ENCODE measurements around the gene EDAR.
A peak's percentile ranks its signal among the peaks of the same experiment; 100 is the strongest.

Gene EDAR

DNA sequence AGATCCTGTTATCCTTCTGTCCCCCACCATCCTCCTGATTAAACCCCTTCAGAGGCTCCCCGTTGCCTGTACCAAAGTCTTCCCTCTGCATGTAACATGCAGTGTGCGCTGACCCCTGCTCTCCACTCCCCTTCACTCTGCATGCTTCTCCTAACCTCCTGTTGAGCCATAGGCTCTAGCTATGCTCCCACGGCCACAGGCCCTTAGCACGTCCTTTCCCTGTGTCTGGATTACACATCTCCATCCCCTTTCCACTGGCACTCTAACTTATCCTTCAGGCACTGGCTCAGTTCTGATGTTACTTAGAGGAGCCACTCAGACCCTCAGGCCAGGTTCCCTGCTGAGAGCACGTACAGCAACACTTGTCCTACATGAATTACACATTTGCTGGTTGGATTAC lies 29.4 kb upstream of the EDAR start:
- no peak overlapping the region for H3K4me3 ChIP-seq (ENCODE audit: low read length)
- no peak for DNase-seq (ENCODE audit: low read depth)
- no peak for TF ChIP-seq CTCF (IDR thresholded peaks at IDR 0.05; ENCODE audit: insufficient read depth, low read depth, low read length, missing control alignments)

GRCh38 chr2:109017017-109017416 lies 28.0 kb upstream of the EDAR start:
- no peak overlapping the region for H3K4me3 ChIP-seq (ENCODE audit: low read length)
- no peak for DNase-seq (ENCODE audit: low read depth)
- TF ChIP-seq CTCF (IDR thresholded peaks at IDR 0.05; ENCODE audit: insufficient read depth, low read depth, low read length, missing control alignments): no peak

DNA sequence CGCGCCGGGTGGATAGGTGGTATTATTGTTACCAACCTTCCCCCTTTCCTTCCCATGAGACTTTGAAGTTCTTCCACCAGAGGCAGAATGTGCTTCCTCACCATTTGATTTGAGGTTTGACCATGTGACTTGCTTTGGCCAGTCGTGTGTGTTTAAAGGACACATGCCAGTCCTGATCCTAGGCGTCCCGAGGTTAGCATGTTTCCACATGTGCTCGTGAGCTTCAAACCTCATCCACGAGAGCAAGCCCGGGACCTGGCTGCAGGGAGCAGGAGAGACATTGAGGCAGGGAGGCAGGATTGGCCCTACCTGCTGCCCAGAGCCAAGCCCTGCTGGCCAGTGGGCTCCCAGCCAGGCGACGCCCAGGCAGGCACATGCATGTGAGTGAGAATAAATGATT lies 27.4 kb upstream of the EDAR start:
- no peak for DNase-seq (ENCODE audit: low read depth)

DNA sequence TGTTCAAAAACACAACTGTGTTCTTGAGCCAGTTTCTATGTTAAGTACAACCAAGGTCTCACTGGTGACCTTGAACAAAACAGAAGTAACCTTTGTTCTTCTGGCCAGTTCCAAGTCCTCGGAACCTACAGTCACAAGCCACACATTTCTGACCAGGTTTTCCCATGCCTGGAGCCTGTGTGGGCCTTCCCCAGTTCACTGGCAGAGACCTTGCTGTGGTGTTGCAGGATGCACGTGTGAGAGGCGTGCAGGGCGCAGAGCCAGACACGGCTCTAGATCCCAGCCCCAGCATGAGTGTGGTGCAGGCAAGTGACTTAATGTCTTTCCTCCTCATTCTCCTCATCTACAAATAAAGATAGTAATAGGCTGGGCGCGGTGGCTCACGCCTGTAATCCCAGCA lies 25.5 kb upstream of the EDAR start:
- no peak overlapping the region for H3K4me3 ChIP-seq (ENCODE audit: low read length)
- TF ChIP-seq CTCF (IDR thresholded peaks at IDR 0.05; ENCODE audit: insufficient read depth, low read depth, low read length, missing control alignments): no peak
- no peak for DNase-seq (ENCODE audit: low read depth)

More for the DNA sequence above, 27.4 kb upstream of the EDAR start:
- no peak for TF ChIP-seq CTCF (IDR thresholded peaks at IDR 0.05; ENCODE audit: insufficient read depth, low read depth, low read length, missing control alignments)
- no peak overlapping the region for H3K4me3 ChIP-seq (ENCODE audit: low read length)

DNA sequence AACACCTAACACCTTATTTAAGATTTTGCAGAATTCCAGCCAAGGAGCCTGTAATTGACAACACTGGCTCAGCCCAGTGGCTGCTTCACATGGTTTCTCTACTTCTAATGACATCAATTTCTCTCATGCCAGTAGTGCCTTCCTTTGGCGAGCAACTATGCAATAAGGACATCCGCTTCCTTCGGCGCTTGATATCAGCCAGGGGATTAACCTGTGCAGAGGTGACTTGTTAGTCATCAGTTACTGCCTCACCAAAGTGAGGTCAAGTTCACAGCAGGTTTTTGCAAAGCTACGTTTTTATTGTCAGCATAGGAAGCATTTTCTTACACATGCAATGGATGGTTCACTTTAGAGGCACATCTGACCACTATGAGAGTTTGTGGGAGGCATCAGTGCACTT lies 24.0 kb upstream of the EDAR start:
- DNase-seq (ENCODE audit: low read depth): no peak
- no peak for TF ChIP-seq CTCF (IDR thresholded peaks at IDR 0.05; ENCODE audit: insufficient read depth, low read depth, low read length, missing control alignments)
- H3K4me3 ChIP-seq (ENCODE audit: low read length): no peak overlapping the region

GRCh38 chr2:109009920-109010610 lies 21.0 kb upstream of the EDAR start:
- H3K4me3 ChIP-seq (ENCODE audit: low read length): no peak overlapping the region
- TF ChIP-seq CTCF (IDR thresholded peaks at IDR 0.05; ENCODE audit: insufficient read depth, low read depth, low read length, missing control alignments): no peak
- DNase-seq (ENCODE audit: low read depth): peak; percentile 46

DNA sequence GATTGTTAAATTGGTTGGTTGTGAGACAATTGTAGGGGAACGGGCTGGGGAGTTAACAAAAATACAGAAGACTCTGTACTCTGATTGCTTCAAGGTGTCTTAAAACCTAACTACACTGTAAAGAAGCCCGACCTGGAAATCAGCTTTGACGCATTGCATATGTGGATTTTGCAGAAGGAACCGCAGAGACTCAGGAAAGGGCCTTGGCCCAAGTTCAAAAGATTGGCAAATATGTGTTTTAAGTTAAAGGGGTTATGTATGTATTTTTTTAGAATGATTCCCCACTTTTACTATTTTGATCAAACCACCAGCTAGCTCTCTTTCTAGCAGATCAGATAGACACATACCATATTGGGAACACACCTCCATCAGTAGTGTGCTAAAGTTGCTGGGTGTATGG lies 18.0 kb upstream of the EDAR start:
- TF ChIP-seq CTCF (IDR thresholded peaks at IDR 0.05; ENCODE audit: insufficient read depth, low read depth, low read length, missing control alignments): no peak
- no peak overlapping the region for H3K4me3 ChIP-seq (ENCODE audit: low read length)
- DNase-seq (ENCODE audit: low read depth): no peak

All from epithelial cell of esophagus (primary cell).